DOHH2 (cell line): ENCODE data around the gene NELFE.

Experiments
- H3F3A ChIP-seq: fragments of 200-600 bp; sonication (generic), shearing (Covaris generic); 2 replicates; pipeline ENCODE4 v1.6.0; 2016; ENCODE audit warnings: antibody characterized with exemption, mild to moderate bottlenecking; ENCODE audit not compliant: control insufficient read depth, insufficient read depth
- H3K27ac ChIP-seq: fragments of 200-600 bp; sonication (generic); 2 replicates; pipeline ENCODE4 v1.5.1; 2014; ENCODE audit warnings: low read depth, mild to moderate bottlenecking, low read length, moderate library complexity
- H3K27me3 ChIP-seq: fragments of 200-600 bp; sonication (generic); 2 replicates; pipeline ENCODE4 v1.6.1; 2014; ENCODE audit warnings: mild to moderate bottlenecking, low read length, mixed read lengths; ENCODE audit not compliant: control insufficient read depth
- H3K36me3 ChIP-seq: fragments of 200-600 bp; sonication (generic); 2 replicates; pipeline ENCODE4 v1.6.1; 2014; ENCODE audit warnings: mild to moderate bottlenecking, low read length, moderate library complexity, mixed read lengths; ENCODE audit not compliant: control insufficient read depth
- H3K4me1 ChIP-seq: fragments of 200-600 bp; sonication (generic); 2 replicates; pipeline ENCODE4 v1.6.1; 2014; ENCODE audit warnings: mild to moderate bottlenecking, low read length, mixed read lengths; ENCODE audit not compliant: control insufficient read depth
- H3K4me2 ChIP-seq: fragments of 200-600 bp; sonication (generic); 2 replicates; pipeline ENCODE4 v1.6.0; 2014; ENCODE audit warnings: mild to moderate bottlenecking, low read length, moderate library complexity
- H3K4me3 ChIP-seq: fragments of 200-600 bp; sonication (generic); 2 replicates; pipeline ENCODE4 v1.5.1; 2014; ENCODE audit warnings: mild to moderate bottlenecking, low read length, mixed read lengths
- H3K79me2 ChIP-seq: fragments of 200-600 bp; sonication (generic); 2 replicates; pipeline ENCODE4 v1.6.1; 2014; ENCODE audit warnings: mild to moderate bottlenecking, low read length, mixed read lengths; ENCODE audit not compliant: control insufficient read depth
- H3K9me2 ChIP-seq: fragments of 200-600 bp; sonication (generic); replicated peaks from 2 replicates; pipeline ENCODE4 v1.6.1; 2014; ENCODE audit warnings: mild to moderate bottlenecking, low read length, mixed read lengths; ENCODE audit not compliant: control insufficient read depth
- H3K9me3 ChIP-seq: fragments of 200-600 bp; sonication (generic); 2 replicates; pipeline ENCODE4 v1.6.1; 2014; ENCODE audit warnings: antibody characterized with exemption, low read length, mixed read lengths; ENCODE audit not compliant: control insufficient read depth, insufficient read depth
- H4K20me1 ChIP-seq: fragments of 200-600 bp; sonication (generic); 2 replicates; pipeline ENCODE4 v1.6.0; 2014; ENCODE audit warnings: low read depth, mild to moderate bottlenecking, antibody characterized with exemption, low read length, moderate library complexity; ENCODE audit not compliant: control insufficient read depth, insufficient read depth
- CTCF ChIP-seq: fragments of 200-600 bp; sonication (generic); IDR thresholded peaks from one replicate; pipeline ENCODE4 v1.5.1; 2014; ENCODE audit warnings: antibody characterized with exemption, mild to moderate bottlenecking, low read depth, low read length; ENCODE audit not compliant: poor library complexity, severe bottlenecking
- EZH2phosphoT487 ChIP-seq: fragments of 200-600 bp; sonication (generic); IDR thresholded peaks from 2 replicates; pipeline ENCODE4 v1.6.1; 2017; ENCODE audit warnings: borderline replicate concordance, mild to moderate bottlenecking, antibody characterized with exemption, low read length, moderate library complexity, mixed read lengths

The NELFE gene

GRCh38 chr6:31906122-31906521 lies 52.6 kb downstream of the NELFE start:
- TF ChIP-seq EZH2phosphoT487: no peak
- H3K36me3 ChIP-seq: no peaks in the 10 kb centered on the region
- peaks cover 12% of the 10 kb centered on the region for H3F3A ChIP-seq
- no peaks in the 10 kb centered on the region for H4K20me1 ChIP-seq
- H3K9me3 ChIP-seq: no peaks in the 10 kb centered on the region
- peaks cover 16% of the 10 kb centered on the region for H3K4me1 ChIP-seq
- H3K79me2 ChIP-seq: peaks cover 3% of the 10 kb centered on the region; the same call in 1 of the 2 replicates
- H3K27me3 ChIP-seq: peaks cover 27% of the 10 kb centered on the region
- H3K9me2 ChIP-seq: no peaks in the 10 kb centered on the region
- H3K4me3 ChIP-seq: no peak overlapping the region
- H3K27ac ChIP-seq: no peak overlapping the region
- no peak overlapping the region for H3K4me2 ChIP-seq

GRCh38 chr6:31905041-31905440 lies 53.7 kb downstream of the NELFE start:
- no peaks in the 10 kb centered on the region; the same call in 1 of the 2 replicates for H3K36me3 ChIP-seq
- TF ChIP-seq EZH2phosphoT487: no peak
- TF ChIP-seq CTCF: no peak
- no peak overlapping the region for H3K4me3 ChIP-seq
- H3K9me3 ChIP-seq: no peaks in the 10 kb centered on the region
- H3K27ac ChIP-seq: no peak overlapping the region
- peaks cover 12% of the 10 kb centered on the region for H3F3A ChIP-seq
- no peak overlapping the region for H3K4me2 ChIP-seq
- H3K27me3 ChIP-seq: peaks cover 23% of the 10 kb centered on the region
- H4K20me1 ChIP-seq: no peaks in the 10 kb centered on the region
- H3K4me1 ChIP-seq: peaks cover 19% of the 10 kb centered on the region
- peaks cover 8% of the 10 kb centered on the region for H3K79me2 ChIP-seq
- no peaks in the 10 kb centered on the region for H3K9me2 ChIP-seq

- no peak for TF ChIP-seq EZH2phosphoT487
- TF ChIP-seq CTCF: no peak
- no peaks in the 10 kb centered on the region for H4K20me1 ChIP-seq
- no peak overlapping the region for H3K4me2 ChIP-seq
- H3K27me3 ChIP-seq: peaks cover 23% of the 10 kb centered on the region
- no peak overlapping the region for H3K27ac ChIP-seq
- H3K9me3 ChIP-seq: no peaks in the 10 kb centered on the region
- peaks cover 17% of the 10 kb centered on the region for H3F3A ChIP-seq
- H3K79me2 ChIP-seq: peaks cover 13% of the 10 kb centered on the region
- no peaks in the 10 kb centered on the region; the same call in 1 of the 2 replicates for H3K36me3 ChIP-seq
- no peak overlapping the region for H3K4me3 ChIP-seq
- no peaks in the 10 kb centered on the region for H3K9me2 ChIP-seq
- H3K4me1 ChIP-seq: peaks cover 29% of the 10 kb centered on the region
Measured at GRCh38 chr6:31903957-31904356, 54.8 kb downstream of the NELFE start.
